Measurements from ENCODE around the gene SLC7A6.
"Not testable (repeated sequence)": the region's sequence is repeated elsewhere in the genome, so short reads cannot be mapped to it uniquely, and the experiment has no call there.

Gene SLC7A6

DNA sequence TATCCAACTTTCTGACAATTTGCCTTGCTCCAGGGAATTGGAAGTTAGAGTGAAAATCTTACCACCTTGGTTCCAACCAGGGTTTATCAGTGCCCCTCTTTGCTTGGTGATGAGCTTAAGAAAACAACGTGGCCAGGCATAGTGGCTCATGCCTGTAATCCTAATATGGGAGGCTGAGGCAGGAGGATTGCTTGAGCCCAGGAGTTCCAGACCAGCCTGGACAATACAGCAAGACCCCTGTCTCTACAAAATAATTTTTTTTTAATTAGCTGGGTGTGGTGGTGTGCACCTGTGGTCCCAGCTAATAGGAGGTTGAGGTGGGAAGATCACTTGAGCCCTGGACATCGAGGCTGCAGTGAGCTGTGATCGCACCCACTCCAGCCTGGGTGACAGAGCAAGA, 21.4 kb downstream of the SLC7A6 start:
- no peak for DNase-seq

DNA sequence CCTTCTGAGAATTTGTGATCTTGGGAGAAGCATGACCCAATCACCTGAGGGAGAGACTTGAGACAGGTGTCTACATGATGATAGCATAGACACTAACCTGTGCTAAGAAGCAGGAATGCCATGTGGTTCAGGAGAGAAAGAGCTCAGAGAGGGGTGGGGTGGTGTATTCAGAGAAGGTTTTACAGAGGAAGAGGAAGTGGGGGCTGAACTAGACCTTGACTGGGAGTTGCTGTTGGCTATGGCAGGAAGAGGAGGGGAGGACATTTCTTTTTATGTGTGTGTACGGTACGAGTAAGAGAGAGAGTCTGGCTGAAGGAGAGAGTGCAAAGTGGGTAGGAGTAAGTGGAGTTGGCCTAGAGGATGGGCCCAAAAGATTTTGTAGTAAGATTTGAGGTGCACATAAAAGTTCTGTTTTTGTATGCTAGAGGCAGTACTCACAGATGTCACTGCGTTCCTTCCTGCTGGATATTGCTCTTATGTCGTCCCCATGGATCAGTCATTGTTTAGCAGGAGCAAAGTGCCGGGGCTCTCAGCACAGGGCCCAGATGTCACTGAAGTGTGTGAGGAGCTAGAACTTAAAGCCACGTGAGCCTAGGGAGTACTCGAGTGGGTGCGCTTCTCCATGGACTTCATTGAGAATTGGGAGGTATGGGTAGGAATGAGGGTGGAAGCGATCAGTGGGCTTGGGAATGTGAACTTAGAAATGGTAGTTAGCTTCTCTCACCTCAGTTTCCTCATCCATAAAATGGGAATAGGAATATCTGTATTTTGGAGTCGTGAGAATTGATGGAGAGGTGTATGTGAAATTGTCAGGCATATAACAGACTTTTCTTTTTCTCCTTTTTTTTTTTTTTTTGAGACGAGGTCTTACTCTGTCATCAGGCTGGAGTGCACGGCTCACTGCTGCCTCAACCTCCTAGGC, 22.1 kb downstream of the SLC7A6 start:
- DNase-seq: no peak

DNA sequence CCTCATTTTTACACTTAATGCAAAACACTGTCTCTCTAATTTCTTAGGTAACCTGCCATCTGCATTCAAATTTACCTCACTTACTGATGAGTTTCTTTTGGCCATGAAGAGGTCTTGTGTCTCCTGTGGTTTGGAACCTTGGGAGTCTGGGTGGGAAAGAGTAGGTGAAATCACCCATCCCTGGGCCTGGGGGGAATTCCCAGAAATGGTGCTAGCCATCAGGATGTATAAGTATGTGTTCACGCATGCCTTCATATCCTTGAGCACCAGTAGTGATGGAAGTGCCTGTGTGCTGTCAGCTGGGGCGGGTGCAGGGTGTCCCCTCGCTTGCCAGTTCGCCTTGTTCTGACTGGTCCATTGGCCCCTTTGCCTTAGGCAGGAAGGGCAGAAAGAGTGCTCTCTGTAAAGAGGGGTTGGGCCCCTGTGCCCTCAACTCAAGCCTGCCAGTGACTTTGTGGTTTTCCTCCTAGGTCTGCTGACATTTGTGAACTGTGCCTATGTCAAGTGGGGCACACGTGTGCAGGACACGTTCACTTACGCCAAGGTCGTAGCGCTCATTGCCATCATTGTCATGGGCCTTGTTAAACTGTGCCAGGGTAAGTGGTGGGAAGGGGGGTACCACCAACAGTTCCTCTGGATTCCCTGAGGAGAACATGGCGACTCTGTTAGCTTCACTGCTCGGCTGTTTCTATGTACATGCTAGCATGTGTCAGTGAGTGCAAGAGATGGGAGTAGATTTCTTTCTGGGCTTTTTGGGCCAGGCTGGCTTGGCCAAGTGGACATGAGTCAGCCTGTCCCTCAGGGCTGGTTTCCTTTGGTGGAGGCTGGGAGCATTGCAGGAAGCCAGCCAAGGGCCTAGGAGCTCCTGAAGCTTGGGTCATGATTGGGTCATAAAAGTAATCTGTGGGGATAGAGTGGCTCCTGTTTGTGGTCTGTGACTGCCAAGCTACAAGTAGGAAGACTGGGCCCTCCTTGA, 23.2 kb downstream of the SLC7A6 start:
- no peak for DNase-seq

DNA sequence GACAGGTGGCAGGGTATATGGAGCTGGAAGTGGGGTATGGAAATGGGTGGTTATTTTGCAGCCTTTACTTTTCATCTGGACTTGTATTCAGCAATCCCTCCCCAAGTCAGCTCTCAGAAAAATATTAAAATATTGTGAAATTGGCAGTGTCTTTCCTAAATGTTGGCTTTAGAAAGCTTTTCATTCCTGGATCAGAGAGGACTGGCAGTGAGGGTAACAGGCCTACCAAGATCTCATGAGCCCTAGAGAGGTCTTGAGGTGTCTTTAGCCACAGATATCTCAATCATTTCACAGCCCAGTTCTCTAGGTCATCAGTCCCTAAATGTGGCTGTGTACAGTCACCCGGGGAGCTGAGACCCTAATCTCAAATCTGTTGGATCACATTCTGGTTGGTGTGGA, 23.9 kb downstream of the SLC7A6 start:
- no peak for DNase-seq

DNA sequence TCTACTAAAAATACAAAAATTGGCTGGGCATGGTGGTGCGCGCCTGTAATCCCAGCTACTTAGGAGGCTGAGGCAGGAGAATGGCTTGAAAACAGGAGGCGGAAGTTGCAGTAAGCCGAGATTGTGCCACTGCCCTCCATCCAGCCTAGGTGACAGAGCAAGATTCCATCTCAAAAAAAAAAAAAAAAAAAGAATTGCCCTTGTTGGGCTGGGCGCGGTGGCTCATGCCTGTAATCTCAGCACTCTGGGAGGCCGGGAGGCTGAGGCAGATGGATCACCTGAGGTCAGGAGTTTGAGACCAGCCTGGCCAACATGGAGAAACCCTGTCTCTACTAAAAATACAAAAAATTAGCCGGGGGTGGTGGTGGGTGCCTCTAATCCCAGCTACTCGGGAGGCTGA, 24.5 kb downstream of the SLC7A6 start:
- not testable (repeated sequence) for DNase-seq

DNA sequence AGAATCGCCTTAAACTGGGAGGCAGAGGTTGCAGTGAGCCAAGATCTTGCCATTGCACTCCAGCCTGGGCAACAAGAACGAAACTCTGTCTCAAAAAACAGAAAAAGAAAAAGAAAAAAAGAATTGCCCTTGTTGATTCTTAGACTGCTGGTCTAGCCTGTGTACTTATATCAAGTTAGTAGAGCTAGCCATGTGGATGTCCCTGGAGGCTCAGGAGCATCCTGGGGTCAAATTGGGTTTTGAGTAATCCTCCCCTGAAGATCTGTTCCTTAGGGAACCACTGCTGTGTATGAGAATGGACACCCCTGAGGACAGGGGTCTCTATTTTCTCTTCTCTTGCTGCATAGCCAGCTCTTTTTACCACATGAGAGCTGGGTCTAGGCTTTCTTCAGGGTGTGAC, 24.9 kb downstream of the SLC7A6 start:
- DNase-seq: no peak

DNA sequence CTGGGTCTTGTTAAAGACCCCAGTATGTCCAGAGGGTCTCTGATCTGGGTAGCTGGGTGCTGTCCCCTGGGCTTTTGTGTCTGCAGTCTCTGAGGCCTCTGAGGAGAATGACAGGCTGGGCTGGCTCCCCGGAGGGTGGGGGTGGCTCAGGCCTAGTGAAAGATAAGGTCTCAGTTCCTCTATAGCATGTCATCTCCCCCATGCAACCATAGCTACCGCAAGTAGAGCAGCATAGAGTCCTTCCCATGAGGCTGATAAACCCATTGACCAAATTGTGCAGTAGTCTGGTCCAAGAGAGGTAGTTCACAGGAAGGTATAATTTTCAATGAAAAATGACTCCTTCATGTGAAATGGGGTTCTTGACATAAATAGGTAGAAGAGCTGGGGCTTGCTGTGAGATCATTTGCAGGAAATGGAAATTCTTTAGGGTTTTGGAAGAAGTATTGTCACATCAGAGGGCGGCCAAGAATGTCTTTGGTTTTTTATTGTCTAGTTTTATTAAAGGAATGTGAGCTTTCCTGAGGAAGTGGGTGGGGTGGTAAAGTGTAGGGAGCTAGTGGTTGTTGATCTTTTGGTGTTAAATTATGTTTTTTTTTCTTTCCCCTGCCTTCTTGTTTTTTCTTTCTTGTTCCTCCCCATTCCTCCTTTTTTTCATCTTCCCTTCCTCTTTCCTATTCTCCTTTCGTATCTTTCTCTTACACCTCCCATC, 25.4 kb downstream of the SLC7A6 start:
- DNase-seq: no peak

DNA sequence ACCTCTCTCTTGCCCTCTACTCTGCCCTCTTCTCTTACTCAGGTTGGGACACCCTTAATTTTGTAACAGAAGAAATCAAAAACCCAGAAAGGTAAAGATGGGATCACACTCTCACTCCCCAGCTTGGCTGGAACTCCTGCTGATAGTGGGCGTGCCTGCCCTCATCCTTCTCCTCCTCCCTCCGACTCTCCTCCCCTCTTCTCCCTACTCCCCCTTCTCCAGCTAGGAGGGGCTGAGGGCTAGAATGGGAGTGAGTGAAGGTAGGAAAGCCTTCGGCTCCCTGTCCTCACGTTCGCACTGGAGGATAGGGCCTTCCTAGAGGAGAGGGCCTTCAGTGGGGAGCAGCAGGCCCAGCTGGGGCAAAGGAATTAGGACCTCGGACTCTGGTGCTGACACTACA, 26.1 kb downstream of the SLC7A6 start:
- DNase-seq: no peak

DNA sequence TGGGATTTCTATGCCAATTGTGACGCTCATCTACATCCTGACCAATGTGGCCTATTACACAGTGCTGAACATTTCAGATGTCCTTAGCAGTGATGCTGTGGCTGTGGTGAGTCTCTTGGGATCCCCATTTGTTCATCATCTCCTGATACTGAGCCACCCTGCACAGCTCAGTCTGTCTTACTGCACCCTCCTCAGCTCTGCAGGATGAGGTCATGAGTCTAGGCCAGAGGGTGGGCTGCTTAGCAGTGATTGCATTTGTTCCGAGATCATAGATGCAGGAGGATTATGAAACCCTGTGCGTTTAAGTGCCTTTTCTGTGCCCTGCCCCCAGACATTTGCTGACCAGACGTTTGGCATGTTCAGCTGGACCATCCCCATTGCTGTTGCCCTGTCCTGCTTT, 26.9 kb downstream of the SLC7A6 start:
- DNase-seq: no peak

DNA sequence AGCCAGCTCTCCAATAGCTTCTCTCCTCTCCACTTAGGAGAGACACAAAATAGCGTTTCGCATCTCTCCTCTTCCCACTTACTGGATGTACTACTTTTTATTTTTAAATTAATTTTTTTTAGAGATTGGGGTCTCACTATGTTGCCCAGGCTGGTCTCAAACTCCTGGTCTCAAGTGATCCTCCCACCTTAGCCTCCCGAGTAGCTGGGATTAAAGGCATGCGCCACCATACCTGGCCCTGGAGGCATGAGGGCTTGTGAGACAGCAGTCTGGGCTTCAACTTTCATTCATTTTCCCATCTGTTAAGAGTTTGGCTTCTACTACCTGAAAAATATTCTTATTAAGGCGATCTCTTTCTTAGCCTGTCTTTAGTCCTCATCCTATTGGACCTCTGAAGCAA, 28.1 kb downstream of the SLC7A6 start:
- no peak for DNase-seq

DNA sequence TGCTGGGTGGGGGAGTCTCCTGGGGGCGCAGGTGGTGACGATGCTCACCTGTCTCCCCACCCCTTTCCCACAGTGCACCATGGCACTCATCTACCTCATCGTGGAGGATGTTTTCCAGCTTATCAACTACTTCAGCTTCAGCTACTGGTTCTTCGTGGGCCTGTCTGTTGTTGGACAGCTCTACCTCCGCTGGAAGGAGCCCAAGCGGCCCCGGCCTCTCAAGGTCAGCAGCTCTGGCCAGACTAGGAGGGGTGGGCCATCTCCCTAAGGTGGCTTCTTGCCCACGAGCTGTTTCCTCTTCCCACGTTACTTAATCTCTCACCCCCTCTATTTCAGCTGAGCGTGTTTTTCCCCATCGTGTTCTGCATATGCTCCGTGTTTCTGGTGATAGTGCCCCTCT, 32.0 kb downstream of the SLC7A6 start:
- DNase-seq: no peak

DNA sequence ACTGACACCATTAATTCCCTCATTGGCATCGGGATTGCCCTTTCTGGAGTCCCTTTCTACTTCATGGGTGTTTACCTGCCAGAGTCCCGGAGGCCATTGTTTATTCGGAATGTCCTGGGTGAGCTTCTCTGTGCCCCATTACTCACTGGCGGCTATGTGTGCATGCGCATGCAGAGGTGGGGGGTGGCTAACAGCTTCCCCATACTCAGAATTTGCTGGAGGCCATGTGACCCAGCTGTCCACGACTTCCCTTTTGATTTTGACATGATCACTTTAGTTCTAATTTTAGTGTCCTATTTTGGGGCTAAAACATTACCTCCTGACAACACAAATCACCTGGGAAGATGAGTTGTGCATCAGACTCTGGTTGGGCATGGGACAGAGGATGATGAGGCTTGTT, 32.4 kb downstream of the SLC7A6 start:
- no peak for DNase-seq

DNA sequence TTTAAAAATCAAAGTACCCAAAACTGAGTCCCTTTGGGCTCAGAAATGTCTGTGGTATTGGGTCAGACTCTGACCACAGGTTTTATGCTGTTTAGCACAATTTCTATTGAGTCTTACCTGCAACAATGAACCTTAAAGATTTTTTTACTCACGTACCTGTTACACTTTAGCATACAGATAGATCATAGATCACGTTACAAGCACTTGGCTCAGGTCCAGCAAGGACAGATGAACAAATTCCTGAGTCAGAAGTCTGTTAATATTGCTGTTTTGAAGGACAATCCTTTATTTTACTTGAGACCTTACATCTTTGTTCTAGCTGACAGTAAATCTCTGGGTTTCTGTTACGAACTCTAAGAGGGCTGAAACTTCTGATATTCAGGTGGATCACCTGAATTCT, 33.6 kb downstream of the SLC7A6 start:
- DNase-seq: no peak

DNA sequence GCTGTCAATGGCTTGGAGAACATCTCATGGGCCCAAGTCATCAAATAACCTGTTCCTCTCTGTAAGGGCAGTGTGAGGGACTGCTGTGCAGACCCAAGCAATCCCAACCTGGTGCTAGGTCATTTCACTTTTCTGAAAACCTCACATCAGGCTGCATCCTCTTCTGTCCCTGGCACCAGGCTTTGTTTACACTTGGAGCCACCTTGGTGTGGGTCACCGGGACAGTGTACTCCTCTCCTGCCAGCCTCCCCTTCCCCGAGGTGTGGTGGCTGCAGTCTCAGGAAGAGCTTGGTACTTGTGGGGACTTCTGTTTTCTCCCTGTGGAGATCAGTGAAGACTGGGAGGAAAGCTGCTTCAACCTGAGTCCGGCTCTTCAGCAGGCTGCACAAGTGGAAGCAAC, 34.0 kb downstream of the SLC7A6 start:
- no peak for DNase-seq

DNA sequence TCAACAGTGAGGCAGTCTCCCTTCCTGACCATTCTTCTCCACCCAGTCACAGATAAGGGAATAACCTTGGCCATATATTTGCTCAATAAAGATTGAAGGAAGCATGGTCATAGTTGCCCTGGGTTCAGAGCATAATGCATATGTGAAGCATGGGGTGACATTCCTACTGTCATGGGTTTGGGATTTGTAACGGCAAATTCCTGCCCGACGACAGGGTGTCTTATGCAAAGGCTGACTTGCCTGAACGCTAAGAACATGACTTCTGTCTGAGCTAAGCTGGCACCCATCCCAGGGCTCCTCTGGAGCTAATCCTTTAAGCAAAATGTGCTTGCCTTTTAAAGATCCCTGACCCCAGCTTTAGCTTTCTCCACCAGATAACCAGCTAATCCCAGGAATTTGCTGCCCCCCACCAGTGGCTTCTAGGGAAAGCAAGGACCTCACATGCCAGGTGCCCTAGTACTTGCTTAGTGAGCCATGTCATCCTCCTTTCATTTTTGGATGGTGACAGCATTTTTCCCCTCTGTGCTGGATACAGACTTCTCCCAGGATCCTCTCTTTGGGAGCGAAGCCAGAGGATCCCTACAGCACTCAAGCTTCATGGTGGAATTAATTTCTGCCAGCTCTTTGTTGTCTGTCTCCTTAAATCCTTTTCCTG, 34.7 kb downstream of the SLC7A6 start:
- no peak for DNase-seq

DNA sequence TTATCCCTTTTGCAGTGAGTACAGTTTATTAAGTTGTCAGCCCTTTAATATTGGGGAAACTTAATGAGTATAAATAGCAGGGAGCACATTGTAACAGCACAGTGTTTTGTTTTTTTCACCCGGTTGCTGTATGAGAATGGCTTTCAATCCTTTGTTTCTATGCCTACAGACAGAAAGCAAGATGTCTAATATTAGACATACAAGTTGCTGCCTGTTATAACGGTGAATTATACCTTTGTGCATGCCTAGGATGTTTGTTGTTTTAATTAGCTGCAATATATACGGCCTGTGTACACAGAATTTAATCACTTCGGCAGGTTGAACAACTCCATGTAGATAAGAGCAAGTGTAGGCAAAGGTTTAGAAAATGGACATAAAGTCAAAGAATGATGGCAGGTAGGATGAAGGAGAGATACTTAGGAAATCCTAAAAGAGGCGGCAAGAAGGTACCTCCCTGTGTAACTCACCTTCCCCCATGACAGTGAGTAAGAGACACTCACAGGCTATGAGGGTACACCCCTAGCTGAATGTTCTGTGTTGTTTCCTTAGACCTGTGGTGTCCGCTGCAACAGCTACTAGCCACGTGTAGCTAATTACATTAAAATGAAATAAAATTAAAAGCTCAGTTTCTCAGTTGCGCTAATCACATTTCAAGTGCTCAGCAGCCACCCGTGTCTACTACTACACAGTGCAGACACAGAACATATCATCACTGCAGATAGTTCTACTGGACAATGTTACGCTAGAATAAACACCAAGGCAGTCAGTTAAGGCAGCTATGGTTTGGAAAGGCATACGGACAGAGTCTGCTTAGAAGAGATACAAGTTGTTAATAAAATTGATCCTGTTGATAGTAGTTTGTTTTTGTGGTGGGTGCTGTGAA, 35.5 kb downstream of the SLC7A6 start:
- DNase-seq: no peak

DNA sequence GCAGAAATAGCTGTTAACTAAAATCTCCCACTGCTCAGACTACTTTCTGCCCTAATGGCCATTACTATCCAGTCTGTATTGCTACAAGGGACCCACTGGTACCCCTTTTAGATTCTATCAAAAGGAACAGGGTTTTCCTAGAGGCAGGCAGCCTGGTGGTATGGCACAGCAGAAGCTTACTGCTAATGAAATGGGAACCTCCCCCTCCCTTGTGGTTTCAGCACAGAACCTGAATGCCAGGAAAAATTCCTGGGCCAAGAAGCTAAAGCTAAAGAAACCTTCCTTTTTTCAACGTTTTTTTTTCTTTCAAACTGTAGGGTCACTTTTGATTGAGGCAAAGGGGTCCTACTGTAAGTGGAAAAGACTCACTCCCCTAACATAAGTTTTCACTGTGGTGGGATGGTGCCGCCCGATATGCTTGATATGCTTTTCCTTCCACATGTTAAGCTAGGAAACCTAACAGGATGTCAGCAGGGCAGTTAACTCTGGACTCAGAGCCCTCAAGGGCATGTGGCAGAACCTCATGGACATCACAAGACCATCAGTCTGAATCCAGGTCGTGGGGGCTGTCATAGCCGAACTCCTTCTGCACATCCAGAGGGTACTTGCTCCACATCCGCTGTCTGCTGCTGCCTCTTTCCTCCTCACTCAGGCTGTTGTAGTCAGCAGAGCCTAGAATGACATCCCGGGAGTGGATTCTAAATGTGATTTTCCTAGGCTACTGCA, 36.6 kb downstream of the SLC7A6 start:
- DNase-seq: no peak

DNA sequence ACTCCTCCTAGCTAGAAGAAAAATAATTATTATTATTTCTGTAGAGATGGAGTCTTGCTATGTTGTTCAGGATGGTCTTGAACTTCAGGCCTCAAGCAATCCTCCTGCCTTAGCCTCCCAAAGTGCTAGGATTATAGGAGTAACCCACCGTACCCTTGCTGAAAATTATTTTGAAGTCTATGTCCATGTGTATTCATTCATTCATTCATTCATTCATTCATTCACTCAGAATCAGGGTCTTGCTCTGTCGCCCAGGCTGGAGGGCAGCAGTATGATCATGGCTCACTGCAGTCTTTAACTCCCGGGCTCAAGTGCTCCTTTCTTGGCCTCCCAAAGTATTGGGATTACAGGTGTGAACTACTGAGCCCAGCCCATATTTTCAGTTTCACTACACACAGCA, 42.3 kb downstream of the SLC7A6 start:
- DNase-seq: no peak

DNA sequence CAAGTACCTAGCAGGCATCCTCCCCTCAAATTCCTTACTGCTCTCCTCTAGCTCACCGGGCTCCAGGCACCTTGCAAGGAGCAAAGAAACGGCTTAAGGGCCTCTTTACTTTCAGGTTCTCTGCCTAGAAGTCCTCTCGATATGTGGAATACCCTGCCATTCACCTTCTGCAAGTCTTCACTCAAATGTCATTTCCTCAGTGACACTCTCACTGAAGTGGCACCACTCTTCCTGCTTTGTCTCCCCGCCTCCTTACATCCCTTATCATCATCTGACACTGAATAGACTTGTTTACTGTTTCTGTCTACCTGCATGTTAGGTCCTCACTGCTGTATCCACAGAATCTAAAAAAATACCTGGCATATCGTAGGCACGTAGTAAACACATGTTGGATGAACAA, 45.5 kb downstream of the SLC7A6 start:
- no peak for DNase-seq

DNA sequence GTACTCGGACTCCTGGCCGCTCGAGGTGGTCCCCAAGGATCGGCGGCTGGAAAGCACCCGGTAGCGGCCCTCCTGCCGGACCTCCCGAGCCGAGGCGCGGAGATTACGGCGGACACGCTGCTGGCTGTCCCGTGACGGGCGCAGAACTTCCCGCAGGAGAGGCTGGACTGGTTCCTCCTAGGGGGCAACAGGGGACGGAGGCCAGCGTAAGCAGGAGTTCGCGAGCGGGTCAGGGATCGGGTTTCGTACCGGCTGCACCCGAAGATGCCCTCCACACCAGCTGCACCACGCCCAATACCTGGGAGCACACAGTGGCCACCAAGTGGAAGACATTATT, 46.1 kb downstream of the SLC7A6 start:
- DNase-seq: no peak

Measured in NCI-H1436 (cell line).